ENCODE results near the gene VDAC1. TPM values are rescaled to one million over a fixed set of nuclear protein-coding genes. Genes with fewer than 3 reads are reported as not detected.
A peak's percentile ranks its signal among the peaks of the same experiment; 100 is the strongest.

The VDAC1 gene
- total RNA-seq, 2 experiments from 2014 or later = 157 to 247 TPM

- no peaks in the 10 kb centered on the region for H3K9me2 ChIP-seq (ENCODE audit: insufficient read depth, low read length)
- no peaks in the 10 kb centered on the region for H3K79me2 ChIP-seq (ENCODE audit: insufficient read depth, low read depth, low read length)
- H3K9me3 ChIP-seq (ENCODE audit: low read length) = no peaks in the 10 kb centered on the region
- DNase-seq (ENCODE audit: low spot score) = no peak
- no peak for TF ChIP-seq EZH2phosphoT487 (IDR thresholded peaks at IDR 0.05; ENCODE audit: borderline replicate concordance, low read depth, low read length)
- TF ChIP-seq CTCF (conservative IDR thresholded peaks at IDR 0.05; ENCODE audit: low read length) = no peak
- no peaks in the 10 kb centered on the region for H3K4me1 ChIP-seq (ENCODE audit: insufficient read depth, low read length, poor library complexity, severe bottlenecking)
- H3K27ac ChIP-seq (ENCODE audit: low read depth, low read length, poor library complexity, severe bottlenecking) = no peak overlapping the region
- no peak overlapping the region for H3K4me2 ChIP-seq (ENCODE audit: low read length)
- ChIA-PET CTCF (ENCODE audit: unreplicated experiment) (no interaction called here), POLR2A (interaction anchor here (1.0 kb wide), 1 partner anchor 17 kb away, joined by 4 read pairs; no protein-coding TSS in a partner anchor)
- no peak overlapping the region for H3K4me3 ChIP-seq (ENCODE audit: low read depth, low read length, poor library complexity, severe bottlenecking)
- intact Hi-C loops (cut with micrococcal nuclease; ENCODE audit: unreplicated experiment) = no loop called here
- H4K20me1 ChIP-seq (ENCODE audit: insufficient read depth, low read length) = no peaks in the 10 kb centered on the region
- H3K36me3 ChIP-seq (ENCODE audit: insufficient read depth, low read length) = peaks cover 93% of the 10 kb centered on the region
- BruUV-seq (replicated peaks) = no TSS peak
- no peak overlapping the region for H2AFZ ChIP-seq (ENCODE audit: low read length)
These were observed 21.1 kb downstream of the VDAC1 start for GRCh38 chr5:133983674-133984073.

GRCh38 chr5:133981714-133982113 is 23.1 kb downstream of the VDAC1 start:
- TF ChIP-seq EZH2phosphoT487 (IDR thresholded peaks at IDR 0.05; ENCODE audit: borderline replicate concordance, low read depth, low read length) = no peak
- 0 out of 2 replicates have a peak, but pooled peaks have one; percentile 11 for TF ChIP-seq CTCF (conservative IDR thresholded peaks at IDR 0.05; ENCODE audit: low read length)
- Histone ChIP-seq H3K79me2 (ENCODE audit: insufficient read depth, low read depth, low read length) (no peaks in the 10 kb centered on the region), H2AFZ (ENCODE audit: low read length) (no peak overlapping the region), H3K9me2 (ENCODE audit: insufficient read depth, low read length) (no peaks in the 10 kb centered on the region), H3K4me1 (ENCODE audit: insufficient read depth, low read length, poor library complexity, severe bottlenecking) (no peaks in the 10 kb centered on the region), H3K9me3 (ENCODE audit: low read length) (no peaks in the 10 kb centered on the region), H3K4me2 (ENCODE audit: low read length) (no peak overlapping the region), H3K4me3 (ENCODE audit: low read depth, low read length, poor library complexity, severe bottlenecking) (no peak overlapping the region), H4K20me1 (ENCODE audit: insufficient read depth, low read length) (no peaks in the 10 kb centered on the region), H3K36me3 (ENCODE audit: insufficient read depth, low read length) (peaks cover 92% of the 10 kb centered on the region), H3K27ac (ENCODE audit: low read depth, low read length, poor library complexity, severe bottlenecking) (no peak overlapping the region)
- no peak for DNase-seq (ENCODE audit: low spot score)
- intact Hi-C loops (cut with micrococcal nuclease; ENCODE audit: unreplicated experiment) = no loop called here
- no TSS peak for BruUV-seq (replicated peaks)
- ChIA-PET POLR2A (interaction anchor here (1.2 to 1.9 kb wide), 2 partner anchors 8 to 12 kb away, joined by 3 to 7 read pairs; no protein-coding TSS in a partner anchor), CTCF (ENCODE audit: unreplicated experiment) (interaction anchor here (1.0 kb wide), 1 partner anchor 16 kb away, joined by 3 read pairs; no protein-coding TSS in a partner anchor)

- intact Hi-C loops (cut with micrococcal nuclease; ENCODE audit: unreplicated experiment) = no loop called here
- Histone ChIP-seq H2AFZ (ENCODE audit: low read length) (no peak overlapping the region), H3K9me3 (ENCODE audit: low read length) (no peaks in the 10 kb centered on the region), H3K9me2 (ENCODE audit: insufficient read depth, low read length) (no peaks in the 10 kb centered on the region), H3K79me2 (ENCODE audit: insufficient read depth, low read depth, low read length) (no peaks in the 10 kb centered on the region), H3K27ac (ENCODE audit: low read depth, low read length, poor library complexity, severe bottlenecking) (no peak overlapping the region), H3K4me3 (ENCODE audit: low read depth, low read length, poor library complexity, severe bottlenecking) (no peak overlapping the region), H3K4me1 (ENCODE audit: insufficient read depth, low read length, poor library complexity, severe bottlenecking) (no peaks in the 10 kb centered on the region), H4K20me1 (ENCODE audit: insufficient read depth, low read length) (no peaks in the 10 kb centered on the region), H3K36me3 (ENCODE audit: insufficient read depth, low read length) (peaks cover 89% of the 10 kb centered on the region), H3K4me2 (ENCODE audit: low read length) (no peak overlapping the region)
- DNase-seq (ENCODE audit: low spot score) = no peak
- ChIA-PET POLR2A (interaction anchor here (0.6 to 1.9 kb wide), 2 partner anchors 11 to 1503 kb away, joined by 4 to 7 read pairs; no protein-coding TSS in a partner anchor), CTCF (ENCODE audit: unreplicated experiment) (interaction anchor here (1.0 kb wide), 1 partner anchor 17 kb away, joined by 3 read pairs; no protein-coding TSS in a partner anchor)
- BruUV-seq (replicated peaks) = no TSS peak
- TF ChIP-seq EZH2phosphoT487 (IDR thresholded peaks at IDR 0.05; ENCODE audit: borderline replicate concordance, low read depth, low read length) (no peak), CTCF (conservative IDR thresholded peaks at IDR 0.05; ENCODE audit: low read length) (no peak)
These were observed 24.1 kb downstream of the VDAC1 start for GRCh38 chr5:133980652-133981051.

Measured in OCI-LY7 (cell line).